ENCODE measurements around the gene TOM1L2.
"Not testable (repeated sequence)": the region's sequence is repeated elsewhere in the genome, so short reads cannot be mapped to it uniquely, and the experiment has no call there.

Gene TOM1L2

GRCh38 chr17:17946093-17946492 is 26.1 kb downstream of the TOM1L2 start:
- Mint-ChIP-seq H3K9me3 (no peaks in the 10 kb centered on the region), H3K27ac (no peak overlapping the region), H3K27me3 (no peaks in the 10 kb centered on the region), H3K4me1 (peaks cover 34% of the 10 kb centered on the region), H3K4me3 (no peak overlapping the region)
- ATAC-seq (no peak), DNase-seq (no peak)

GRCh38 chr17:17944743-17945142 is 27.5 kb downstream of the TOM1L2 start:
- Mint-ChIP-seq H3K4me1 (peaks cover 27% of the 10 kb centered on the region), H3K27ac (no peak overlapping the region), H3K4me3 (no peak overlapping the region), H3K27me3 (no peaks in the 10 kb centered on the region), H3K9me3 (no peaks in the 10 kb centered on the region)
- ATAC-seq: no peak
- no peak for DNase-seq

GRCh38 chr17:17944242-17944641 is 28.0 kb downstream of the TOM1L2 start:
- Mint-ChIP-seq H3K27ac (no peak overlapping the region), H3K27me3 (no peaks in the 10 kb centered on the region)

DNA sequence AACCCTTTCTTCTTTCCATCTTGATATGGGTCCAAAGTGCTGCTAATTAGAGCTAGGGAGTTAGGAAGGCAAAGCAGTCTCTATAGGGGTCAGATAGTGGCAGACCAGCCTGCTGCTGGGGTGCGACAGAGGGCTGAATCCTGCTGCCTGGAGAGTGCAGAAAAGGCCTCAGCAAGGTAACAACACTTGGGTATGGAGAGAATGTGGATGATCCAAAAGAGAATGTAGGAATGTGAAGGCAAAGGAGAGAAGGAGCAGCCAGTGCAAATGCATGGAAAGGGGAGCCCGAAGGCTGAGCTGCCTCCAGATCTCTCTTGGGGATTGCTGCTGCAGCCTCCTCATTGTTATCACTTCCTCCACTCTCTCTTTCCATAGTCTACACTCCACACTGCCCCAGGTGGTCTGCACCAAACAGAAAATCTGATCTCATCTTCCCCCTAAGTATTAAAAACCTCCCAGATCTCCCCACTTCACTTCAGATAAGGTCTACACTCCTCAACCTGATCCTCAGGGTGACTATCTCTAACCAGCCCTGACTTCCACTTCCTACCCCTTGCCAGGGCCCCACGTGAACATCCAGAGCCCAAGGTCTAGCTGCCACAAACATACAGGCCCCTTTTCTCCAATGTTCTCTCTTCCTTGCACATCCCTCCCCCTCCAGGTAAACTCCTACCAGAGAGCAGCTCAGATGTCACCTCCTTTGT is 28.8 kb downstream of the TOM1L2 start:
- peak overlapping the region in 1 of 2 donors; percentile 16 for H3K27ac Mint-ChIP-seq

More at GRCh38 chr17:17944242-17944641, 28.0 kb downstream of the TOM1L2 start:
- no peak for DNase-seq
- no peak overlapping the region for H3K4me3 Mint-ChIP-seq
- H3K4me1 Mint-ChIP-seq: peaks cover 22% of the 10 kb centered on the region
- no peak for ATAC-seq
- H3K9me3 Mint-ChIP-seq: no peaks in the 10 kb centered on the region

DNA sequence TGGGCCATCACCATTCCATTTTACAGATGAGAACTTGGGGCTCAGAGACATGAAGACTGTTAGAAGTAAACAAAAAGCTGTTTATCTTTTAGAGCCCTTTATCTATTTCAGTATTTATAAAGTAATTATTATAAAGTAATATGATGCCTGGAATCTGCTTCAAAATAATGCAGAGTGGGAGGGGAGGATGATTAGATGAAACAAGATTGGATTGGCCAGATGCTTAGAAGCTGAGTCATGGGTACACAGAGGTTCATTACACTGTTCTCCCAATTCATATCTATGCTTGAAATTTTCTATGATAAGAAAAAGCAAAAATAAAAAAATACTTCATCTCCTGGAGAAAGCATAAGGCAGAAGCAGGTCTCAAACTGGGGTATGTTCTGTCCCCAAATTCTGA is 29.4 kb downstream of the TOM1L2 start:
- ATAC-seq: no peak
- Mint-ChIP-seq H3K4me3 (no peak overlapping the region), H3K4me1 (peaks cover 11% of the 10 kb centered on the region), H3K9me3 (no peaks in the 10 kb centered on the region), H3K27ac (no peak overlapping the region), H3K27me3 (no peaks in the 10 kb centered on the region)
- no peak for DNase-seq

More for the DNA sequence above, 28.8 kb downstream of the TOM1L2 start:
- Mint-ChIP-seq H3K4me3 (no peak overlapping the region), H3K9me3 (no peaks in the 10 kb centered on the region), H3K27me3 (no peaks in the 10 kb centered on the region), H3K4me1 (peaks cover 16% of the 10 kb centered on the region)
- ATAC-seq (no peak), DNase-seq (no peak)

GRCh38 chr17:17941015-17941414 is 31.2 kb downstream of the TOM1L2 start:
- peaks cover 26% of the 10 kb centered on the region for H3K4me1 Mint-ChIP-seq
- H3K27ac Mint-ChIP-seq: no peak overlapping the region
- no peak overlapping the region for H3K4me3 Mint-ChIP-seq

GRCh38 chr17:17940441-17940911 is 31.7 kb downstream of the TOM1L2 start:
- H3K9me3 Mint-ChIP-seq: no peaks in the 10 kb centered on the region
- no peaks in the 10 kb centered on the region for H3K27me3 Mint-ChIP-seq
- no peak overlapping the region for H3K27ac Mint-ChIP-seq
- H3K4me3 Mint-ChIP-seq: no peak overlapping the region
- ATAC-seq (no peak), DNase-seq (no peak)
- peaks cover 32% of the 10 kb centered on the region for H3K4me1 Mint-ChIP-seq

More at GRCh38 chr17:17941015-17941414, 31.2 kb downstream of the TOM1L2 start:
- ATAC-seq: no peak
- Mint-ChIP-seq H3K9me3 (no peaks in the 10 kb centered on the region), H3K27me3 (no peaks in the 10 kb centered on the region)
- no peak for DNase-seq

- H3K4me1 Mint-ChIP-seq: peaks cover 37% of the 10 kb centered on the region
- H3K4me3 Mint-ChIP-seq, DNase-seq, ATAC-seq, H3K27ac Mint-ChIP-seq, H3K27me3 Mint-ChIP-seq, H3K9me3 Mint-ChIP-seq: not testable (repeated sequence)
Observed at GRCh38 chr17:17939941-17940340, 32.3 kb downstream of the TOM1L2 start.

GRCh38 chr17:17938388-17939107 is 33.7 kb downstream of the TOM1L2 start:
- ATAC-seq: no peak
- Mint-ChIP-seq H3K27me3 (no peaks in the 10 kb centered on the region), H3K4me1 (peaks cover 42% of the 10 kb centered on the region), H3K9me3 (no peaks in the 10 kb centered on the region), H3K27ac (no peak overlapping the region), H3K4me3 (no peak overlapping the region)
- no peak for DNase-seq

DNA sequence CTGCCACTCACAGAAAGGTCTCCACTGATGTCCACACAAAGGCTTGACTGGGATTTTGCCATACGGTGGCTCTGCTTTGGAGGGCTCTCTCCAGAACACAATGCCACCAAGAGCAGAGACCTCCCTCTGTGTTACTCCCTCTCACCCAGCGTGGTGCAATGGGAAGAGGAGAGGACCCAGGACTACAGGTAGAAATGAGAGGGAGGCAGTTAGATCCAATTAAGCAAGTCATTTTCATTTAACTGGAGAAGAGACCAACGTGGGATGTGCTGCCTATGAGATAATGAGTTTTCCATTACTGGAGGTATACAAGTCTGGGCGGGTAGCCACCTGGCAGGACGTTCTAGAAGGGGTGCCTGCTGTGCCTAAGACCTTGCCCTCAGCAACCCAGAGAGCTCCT is 34.2 kb downstream of the TOM1L2 start:
- H3K27ac Mint-ChIP-seq: no peak overlapping the region
- no peaks in the 10 kb centered on the region for H3K9me3 Mint-ChIP-seq
- H3K27me3 Mint-ChIP-seq: no peaks in the 10 kb centered on the region

GRCh38 chr17:17937201-17937853 is 34.9 kb downstream of the TOM1L2 start:
- peaks cover 41% of the 10 kb centered on the region for H3K4me1 Mint-ChIP-seq
- H3K27ac Mint-ChIP-seq: no peak overlapping the region
- no peaks in the 10 kb centered on the region for H3K9me3 Mint-ChIP-seq
- ATAC-seq (no peak), DNase-seq (no peak)
- H3K27me3 Mint-ChIP-seq: no peaks in the 10 kb centered on the region
- no peak overlapping the region for H3K4me3 Mint-ChIP-seq

More for the DNA sequence above, 34.2 kb downstream of the TOM1L2 start:
- no peak for DNase-seq
- no peak for ATAC-seq
- H3K4me1 Mint-ChIP-seq: peaks cover 41% of the 10 kb centered on the region
- no peak overlapping the region for H3K4me3 Mint-ChIP-seq

DNA sequence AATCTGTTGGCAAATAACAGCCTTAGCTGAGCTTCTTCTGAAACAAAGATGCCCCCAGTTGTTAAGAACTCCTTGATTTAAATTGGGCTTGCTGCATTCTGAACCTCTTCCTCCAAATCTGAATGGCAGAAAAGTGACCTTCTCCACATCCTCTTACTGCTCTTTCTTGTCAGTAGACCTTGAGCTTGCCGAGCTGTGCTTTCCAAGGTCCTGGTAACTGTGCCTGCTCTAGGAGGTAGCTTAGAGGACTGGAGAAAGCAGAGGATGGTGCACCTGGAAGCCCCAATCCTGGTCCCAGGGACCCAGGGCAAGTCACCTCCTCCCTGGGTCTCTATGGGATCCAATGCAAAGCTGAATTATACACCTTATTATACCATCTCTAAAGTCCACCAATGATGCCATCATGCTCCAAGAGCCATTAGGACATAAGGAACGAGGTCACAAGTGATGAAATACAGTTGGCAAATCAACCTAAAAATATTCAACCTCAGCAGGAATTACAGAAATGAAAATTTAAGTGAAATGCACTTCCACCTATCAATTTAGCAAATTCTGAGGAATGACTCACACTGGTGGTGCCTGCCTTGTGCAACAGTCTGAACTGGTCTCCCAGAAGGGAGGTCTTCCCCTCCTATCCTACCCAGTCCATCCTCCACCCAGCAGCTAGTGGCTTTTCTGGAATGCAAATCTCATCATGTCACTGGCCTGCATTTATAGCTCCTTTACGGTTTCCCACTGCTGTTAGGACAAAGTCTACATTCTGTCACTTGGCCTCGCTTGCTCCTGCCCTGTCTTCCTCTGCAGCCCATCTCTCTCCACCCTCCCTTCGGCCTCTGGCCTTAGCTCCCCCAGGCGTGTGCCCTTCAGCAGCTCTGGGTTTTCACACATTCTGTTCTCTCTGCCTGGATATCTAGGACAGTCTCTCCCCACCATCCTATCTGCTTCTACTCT is 36.6 kb downstream of the TOM1L2 start:
- ATAC-seq (no peak), DNase-seq (no peak)
- H3K27ac Mint-ChIP-seq: no peak overlapping the region
- no peaks in the 10 kb centered on the region for H3K27me3 Mint-ChIP-seq
- peaks cover 47% of the 10 kb centered on the region for H3K4me1 Mint-ChIP-seq
- no peaks in the 10 kb centered on the region for H3K9me3 Mint-ChIP-seq
- no peak overlapping the region for H3K4me3 Mint-ChIP-seq

GRCh38 chr17:17934806-17935205 is 37.4 kb downstream of the TOM1L2 start:
- H3K4me1 Mint-ChIP-seq: peaks cover 49% of the 10 kb centered on the region
- H3K27ac Mint-ChIP-seq: no peak overlapping the region

GRCh38 chr17:17934214-17934613 is 38.0 kb downstream of the TOM1L2 start:
- Mint-ChIP-seq H3K4me1 (peaks cover 53% of the 10 kb centered on the region), H3K27me3 (no peaks in the 10 kb centered on the region), H3K4me3 (no peak overlapping the region), H3K27ac (peak overlapping the region in 1 of 2 donors; percentile 37), H3K9me3 (no peaks in the 10 kb centered on the region)
- no peak for ATAC-seq
- DNase-seq: no peak

More at GRCh38 chr17:17934806-17935205, 37.4 kb downstream of the TOM1L2 start:
- ATAC-seq: no peak
- Mint-ChIP-seq H3K27me3 (no peaks in the 10 kb centered on the region), H3K9me3 (no peaks in the 10 kb centered on the region), H3K4me3 (no peak overlapping the region)
- DNase-seq: no peak

- Mint-ChIP-seq H3K27ac (peak overlapping the region in 1 of 2 donors; percentile 37), H3K4me3 (no peak overlapping the region), H3K4me1 (peaks cover 53% of the 10 kb centered on the region), H3K9me3 (no peaks in the 10 kb centered on the region), H3K27me3 (no peaks in the 10 kb centered on the region)
- ATAC-seq: no peak
- no peak for DNase-seq
Observed at GRCh38 chr17:17933775-17934174, 38.4 kb downstream of the TOM1L2 start.

Data from stimulated activated naive CD8-positive, alpha-beta T cell treated with anti-CD3 and anti-CD28 coated beads, Interleukin-15, amount 100 ng/mL, for 72 hours (primary cell).